CD4-positive, alpha-beta T cell treated with Interleukin-10 for 1 hour (primary cell): ENCODE results near the gene NR4A3.
A peak's percentile ranks its signal among the peaks of the same experiment; 100 is the strongest.

Experiments used
- DNase-seq: peaks from one replicate; pipeline ENCODE4 v3.0.0-alpha.2; 2020

NR4A3 gene

DNA sequence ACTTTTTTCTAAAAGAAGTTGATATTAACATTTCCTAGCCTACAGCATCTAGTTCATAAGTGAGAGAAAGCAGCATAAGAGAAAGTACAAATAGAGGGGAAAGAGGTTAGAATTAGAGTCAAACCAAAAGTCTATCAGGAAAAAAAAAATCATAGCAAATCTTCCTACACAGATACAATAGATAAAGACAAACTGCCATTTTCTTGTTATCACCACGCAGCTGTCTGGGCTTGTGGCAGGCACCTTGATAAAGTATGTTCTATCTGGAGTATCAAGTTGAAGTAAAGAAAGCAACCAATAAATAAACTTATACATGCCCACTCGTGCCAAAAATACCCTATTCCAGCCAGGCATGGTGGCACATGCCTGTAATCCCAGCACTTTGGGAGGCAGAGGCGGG is 5.3 kb upstream of the NR4A3 start:
- DNase-seq: no peak

DNA sequence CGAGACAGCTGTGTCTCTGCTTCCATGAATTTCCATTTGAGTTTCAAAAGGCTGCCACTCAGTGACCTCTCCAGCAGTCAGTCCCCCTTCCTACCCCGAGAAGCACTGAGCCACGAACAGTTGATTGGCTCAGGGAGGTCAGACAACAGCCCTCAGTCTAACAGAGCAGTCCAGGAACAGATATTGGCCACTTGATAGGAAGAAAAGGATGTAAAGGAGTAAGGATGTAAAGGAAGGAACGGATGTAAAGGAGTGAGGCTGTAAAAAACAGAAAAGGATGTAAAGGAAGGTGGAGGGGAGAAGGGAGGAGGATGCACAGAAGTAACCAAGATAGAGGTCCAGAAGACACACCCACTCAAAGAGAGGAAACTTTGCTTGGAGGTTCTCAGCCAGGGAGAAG is 3.2 kb upstream of the NR4A3 start:
- DNase-seq: no peak

DNA sequence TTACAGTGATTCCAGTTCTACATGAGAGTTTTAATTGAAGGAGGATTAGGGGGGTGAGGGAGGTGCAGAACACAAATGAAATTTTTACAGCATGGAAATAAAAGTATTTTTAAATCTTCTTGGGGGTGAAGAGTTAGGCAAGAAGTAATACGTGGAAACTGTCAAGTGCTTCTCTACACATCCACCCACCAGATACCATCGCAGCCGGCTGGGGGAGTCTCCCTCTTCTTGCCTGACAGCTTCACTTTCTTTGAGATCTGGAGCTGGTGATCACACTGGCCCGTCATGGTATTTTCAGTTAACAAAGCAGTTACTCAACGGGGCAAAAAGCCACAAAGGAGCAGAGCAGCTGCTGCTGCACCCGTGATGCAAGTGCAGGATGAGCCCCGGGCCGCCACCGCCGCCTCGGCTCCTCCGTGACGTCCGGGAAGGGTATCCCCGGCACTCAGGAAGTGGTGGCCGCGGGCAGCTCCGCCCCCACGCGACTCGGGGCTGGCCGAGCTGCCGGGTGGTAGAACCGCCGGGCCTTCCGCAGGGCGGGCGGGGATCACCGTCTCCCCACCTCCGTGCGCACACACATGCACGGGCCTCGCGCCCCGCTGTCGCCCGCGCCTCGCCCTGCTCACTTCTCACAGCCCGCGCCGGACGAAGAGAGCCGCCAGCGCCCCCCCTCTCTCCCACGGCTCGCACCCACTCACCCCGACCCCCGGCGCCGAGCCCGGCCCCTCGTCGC is 2.4 kb upstream of the NR4A3 start:
- peak; percentile 96 for DNase-seq

DNA sequence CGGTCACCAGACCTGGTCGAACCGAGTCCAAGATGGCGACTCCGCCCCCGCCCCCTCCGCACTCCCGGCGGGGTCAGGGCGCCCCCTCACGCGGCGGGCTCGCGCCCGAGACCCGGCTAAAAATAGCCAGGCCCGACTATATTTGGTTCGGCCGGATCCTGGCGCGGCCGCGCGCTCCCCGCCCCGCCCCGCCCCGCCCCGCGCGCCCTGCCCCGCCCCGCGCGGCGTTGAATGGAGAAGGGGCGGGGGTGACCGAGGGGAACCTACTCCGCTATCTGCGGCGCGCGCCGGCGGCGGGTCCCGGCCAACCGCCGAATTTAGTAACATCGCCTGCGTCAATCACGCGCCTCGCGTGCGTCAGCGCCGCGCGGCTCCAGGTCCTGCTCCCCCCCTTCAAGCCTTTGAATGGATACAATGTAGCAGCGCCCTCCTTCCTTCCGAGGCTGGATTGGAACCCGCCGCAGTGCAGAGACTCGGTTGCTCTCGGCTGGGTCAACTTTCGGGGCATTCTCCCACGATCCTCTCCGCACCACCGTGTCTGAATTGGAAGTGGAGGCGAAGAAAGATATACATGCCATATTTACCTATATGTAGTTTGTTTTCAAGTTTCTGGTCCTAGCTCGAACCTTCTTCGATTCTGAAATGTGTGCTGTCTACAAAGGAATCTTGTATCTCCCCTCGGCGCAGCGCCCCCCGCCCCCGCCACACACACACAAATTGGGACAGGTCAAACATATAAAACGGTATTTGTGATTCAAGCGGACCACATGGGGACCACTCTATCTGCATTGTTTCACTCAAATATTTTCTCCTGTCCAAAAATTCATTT is 1.6 kb upstream of the NR4A3 start:
- DNase-seq: peak; percentile 94

DNA sequence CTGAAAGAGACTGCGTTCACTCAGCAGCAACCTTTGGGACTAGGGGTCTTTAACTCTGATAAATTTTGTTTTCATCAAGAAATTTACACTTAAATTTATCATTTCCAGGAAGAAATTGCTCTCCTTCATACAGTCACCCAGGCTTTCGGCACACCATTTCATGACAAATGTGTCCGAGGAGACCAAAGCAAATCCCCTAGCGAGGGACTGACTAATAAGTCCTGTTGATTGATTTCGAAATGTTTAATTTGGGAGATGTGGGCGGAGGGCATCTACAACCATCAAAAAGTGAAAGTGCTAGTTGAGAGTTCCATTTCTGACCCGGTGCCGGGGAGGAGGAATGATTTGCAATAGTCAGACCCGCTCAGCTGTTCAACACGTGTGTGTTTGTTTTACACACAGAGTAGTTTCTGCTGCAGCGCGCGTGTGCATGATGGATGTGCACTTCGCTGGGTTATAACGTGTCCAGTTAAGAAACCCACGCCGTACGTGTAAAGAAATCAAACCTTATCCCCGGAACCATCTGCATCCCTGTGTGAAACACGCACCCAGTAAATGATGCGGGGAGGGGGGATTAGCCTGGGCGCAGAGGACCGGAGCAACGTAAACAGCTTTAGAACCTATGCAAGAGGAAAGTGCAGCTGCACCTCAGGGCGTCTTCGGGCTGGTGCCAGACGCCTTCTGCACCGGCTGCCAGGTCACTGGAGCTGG is 845 bp upstream of the NR4A3 start:
- peak; percentile 61 for DNase-seq

DNA sequence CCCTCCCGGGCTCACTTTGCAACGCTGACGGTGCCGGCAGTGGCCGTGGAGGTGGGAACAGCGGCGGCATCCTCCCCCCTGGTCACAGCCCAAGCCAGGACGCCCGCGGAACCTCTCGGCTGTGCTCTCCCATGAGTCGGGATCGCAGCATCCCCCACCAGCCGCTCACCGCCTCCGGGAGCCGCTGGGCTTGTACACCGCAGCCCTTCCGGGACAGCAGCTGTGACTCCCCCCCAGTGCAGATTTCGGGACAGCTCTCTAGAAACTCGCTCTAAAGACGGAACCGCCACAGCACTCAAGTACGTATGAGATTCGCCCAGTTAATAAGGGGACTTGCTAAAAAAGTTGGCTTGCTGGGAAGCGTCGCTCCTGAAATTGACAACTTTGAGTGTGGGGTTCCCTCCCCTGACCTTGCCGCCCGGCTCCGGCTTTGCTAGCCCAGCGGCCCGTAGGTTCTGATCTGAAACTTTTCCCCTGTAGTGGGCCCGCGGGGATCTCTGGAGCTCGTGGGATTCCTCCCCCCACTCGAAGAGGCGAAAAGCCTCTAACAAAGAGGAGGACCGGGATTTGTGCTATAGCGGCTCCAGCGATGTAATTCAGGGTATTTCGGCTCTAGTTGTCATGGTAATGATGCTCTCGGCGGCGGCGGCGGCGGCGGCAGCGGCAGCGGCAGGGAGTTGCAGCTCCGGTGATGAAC is 572 bp downstream of the NR4A3 start:
- DNase-seq: peak; percentile 66

DNA sequence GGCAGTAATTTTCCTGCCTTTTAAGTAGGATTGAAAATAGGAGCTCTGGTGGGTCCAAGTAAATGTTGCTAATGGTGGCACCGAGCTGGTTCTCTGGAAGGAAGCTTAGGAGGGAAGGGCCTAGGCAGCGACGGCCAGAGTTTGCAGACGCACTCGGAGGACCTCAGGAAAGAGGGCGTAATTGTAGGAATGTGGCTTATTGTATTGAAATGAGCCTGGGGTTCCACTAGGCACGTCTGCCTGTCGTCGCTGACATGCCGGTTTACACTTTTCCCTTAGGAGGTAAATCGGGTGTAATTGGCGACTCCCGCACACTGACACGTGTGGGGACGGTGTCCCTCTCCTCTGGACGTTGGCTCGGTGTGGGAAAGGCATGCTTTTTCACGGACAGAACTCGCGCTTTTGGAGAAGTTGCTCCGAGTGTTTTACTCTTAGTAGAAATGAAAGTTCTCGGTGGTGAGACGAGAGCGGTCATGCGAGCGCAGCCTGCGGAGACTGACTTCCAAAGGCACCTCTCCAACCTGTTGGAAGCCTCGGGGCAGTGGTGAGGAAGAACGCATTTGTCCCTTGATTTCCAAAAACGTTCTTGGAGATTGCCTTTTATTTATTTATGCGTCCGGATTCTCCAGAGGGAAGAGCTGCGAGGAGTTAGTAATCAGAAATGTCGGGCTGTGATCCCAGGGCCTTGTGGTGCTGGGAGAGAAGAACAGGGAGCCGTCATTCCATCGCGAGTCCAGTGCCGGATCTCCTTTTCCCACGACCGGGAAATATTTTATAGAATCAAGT is 1.3 kb downstream of the NR4A3 start:
- DNase-seq: no peak

DNA sequence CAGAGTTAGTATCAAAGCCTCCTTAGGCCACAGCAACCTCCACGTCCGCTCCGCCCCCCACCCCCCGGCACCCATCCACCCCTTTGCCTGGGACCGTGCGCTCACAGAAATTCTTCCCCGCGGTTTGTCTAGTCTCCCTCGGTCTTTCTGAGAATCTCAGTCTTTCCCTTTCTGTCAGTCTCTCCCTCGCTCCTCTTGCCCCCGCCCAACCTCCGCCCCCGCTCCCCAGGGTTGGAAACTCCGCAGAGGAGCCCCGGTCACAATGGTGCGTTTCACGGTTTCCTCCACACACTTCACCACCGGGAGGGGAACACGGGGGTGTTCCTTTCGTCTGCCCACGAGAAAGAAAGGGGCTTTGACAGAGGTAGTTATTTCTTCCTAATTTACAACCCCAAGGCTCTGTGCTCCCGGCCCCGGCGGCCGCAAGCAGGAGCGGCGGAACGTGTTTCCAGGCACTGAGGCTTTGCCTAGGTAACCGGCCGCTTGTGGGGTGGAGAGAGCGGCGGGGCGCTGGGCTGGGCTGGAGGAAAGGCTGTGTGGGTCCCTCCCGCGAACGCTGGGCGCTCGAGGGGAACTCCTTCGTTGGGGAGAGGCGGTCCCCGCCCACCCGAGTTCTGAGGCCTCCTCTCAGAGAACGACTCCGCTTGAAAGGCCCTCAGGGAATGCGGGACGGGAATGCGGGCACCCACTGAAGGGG is 2.1 kb downstream of the NR4A3 start:
- DNase-seq: peak; percentile 62

DNA sequence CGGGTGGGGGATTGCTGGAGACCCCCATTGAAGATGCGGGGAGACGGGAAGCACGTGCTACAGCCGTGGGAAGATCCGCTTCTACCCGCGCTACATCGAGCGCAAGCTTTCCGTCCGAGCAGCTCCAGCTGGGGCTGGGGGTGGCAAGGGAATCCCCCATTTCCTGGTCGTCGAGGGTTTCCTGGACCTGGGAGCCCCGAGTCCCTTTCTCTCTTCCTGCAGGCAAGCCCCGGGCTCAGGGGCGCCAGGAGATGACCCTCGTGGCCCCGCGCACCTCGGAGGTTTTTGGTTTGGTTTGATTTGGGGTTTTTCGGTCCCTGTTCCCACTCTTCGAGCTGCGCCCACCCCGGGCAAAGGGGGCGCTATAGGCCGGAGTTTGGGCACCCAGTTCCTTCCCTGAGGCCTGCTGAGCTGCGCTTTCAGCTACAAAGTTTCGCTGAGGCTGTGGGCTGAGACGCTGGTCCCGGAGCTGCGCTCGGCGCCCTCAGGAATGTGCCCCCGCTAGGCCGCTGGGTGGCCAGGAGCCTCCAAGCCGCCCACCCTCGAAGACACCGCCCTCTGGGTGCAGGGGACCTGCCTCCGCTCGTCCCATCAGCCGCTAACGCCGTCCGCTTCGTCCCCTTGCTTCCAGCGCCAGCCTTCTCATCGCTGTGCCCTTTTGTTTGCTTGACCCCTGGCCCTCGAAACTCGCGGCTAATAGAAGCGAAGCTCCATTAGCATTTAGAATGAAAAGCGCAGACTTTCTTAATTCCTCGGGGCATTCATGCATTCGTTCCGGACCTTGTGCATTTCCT is 2.9 kb downstream of the NR4A3 start:
- DNase-seq: peak; percentile 75

DNA sequence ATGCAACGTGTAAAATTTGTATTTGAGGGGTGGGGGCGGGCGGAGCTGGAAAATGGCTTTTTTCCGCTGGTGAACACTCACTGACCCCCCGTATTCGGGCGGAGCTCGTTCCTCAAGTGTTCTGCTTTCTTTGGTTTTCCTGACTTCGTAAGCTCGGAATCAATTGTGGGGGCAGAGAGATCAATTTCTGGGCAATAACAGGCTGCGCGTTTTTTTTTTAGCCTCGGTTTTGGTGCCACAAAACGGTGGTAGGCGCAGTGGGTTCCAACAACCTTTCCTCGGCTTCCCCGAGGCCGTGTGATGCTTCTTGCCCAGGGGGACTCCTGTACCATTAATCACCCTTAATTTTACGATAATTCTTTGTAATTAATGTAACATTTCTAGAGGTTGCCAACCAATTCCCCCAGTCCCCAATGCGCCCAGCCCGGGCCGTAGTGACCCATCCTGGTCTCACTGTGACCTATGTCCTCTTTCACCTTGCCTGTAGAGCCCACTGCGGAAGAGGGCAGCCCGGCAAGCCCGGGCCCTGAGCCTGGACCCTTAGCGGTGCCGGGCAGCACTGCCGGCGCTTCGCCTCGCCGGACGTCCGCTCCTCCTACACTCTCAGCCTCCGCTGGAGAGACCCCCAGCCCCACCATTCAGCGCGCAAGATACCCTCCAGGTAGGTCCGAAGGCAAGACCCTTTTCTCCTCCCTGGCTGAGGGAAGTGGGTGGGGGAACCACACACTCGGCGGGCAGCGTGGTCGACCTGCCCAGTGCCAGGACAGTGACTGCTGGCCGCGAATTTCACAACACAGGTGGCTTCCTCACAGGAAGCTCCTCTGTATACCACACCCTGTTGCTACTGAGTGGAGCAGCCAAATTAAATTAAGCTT is 3.7 kb downstream of the NR4A3 start:
- DNase-seq: no peak

DNA sequence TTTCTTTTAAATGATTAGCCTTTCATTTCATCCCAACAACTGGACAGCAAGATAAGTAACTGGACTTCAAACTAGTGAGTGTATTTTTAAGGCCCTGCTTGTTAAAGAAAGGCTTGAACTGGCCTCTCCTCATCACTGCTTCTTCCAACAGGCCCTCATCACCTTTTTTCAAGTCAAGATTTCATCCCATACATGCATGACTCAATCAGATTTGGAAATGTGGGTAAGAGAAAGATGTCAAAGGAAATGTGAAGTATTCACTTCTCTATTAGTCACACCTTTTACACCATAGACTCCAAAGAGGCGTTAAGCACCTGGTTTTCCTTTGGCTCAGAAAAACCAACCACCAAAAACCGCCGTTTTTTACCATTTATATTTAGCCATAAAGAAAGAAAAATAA is 4.9 kb downstream of the NR4A3 start:
- no peak for DNase-seq

DNA sequence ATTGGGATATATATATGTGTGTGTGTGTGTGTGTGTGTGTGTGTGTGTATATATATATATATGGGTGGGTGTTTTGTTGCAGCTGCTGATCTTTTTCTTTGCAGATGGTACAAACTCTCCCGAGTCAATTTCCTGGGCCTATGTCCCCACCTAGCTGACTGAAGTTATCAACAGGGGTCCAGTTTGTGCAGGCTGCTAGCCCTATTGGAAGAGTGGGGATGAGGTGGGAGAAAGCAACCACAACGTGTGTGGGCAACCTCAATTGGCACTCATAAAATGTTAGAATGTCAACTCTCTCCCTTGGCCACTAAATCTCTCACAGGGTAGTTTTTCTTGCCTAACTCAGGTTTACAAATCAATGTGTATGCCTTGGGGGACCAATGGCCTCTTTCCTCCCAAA is 5.6 kb downstream of the NR4A3 start:
- no peak for DNase-seq

DNA sequence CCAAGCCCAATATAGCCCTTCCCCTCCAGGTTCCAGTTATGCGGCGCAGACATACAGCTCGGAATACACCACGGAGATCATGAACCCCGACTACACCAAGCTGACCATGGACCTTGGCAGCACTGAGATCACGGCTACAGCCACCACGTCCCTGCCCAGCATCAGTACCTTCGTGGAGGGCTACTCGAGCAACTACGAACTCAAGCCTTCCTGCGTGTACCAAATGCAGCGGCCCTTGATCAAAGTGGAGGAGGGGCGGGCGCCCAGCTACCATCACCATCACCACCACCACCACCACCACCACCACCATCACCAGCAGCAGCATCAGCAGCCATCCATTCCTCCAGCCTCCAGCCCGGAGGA is 6.3 kb downstream of the NR4A3 start:
- no peak for DNase-seq

DNA sequence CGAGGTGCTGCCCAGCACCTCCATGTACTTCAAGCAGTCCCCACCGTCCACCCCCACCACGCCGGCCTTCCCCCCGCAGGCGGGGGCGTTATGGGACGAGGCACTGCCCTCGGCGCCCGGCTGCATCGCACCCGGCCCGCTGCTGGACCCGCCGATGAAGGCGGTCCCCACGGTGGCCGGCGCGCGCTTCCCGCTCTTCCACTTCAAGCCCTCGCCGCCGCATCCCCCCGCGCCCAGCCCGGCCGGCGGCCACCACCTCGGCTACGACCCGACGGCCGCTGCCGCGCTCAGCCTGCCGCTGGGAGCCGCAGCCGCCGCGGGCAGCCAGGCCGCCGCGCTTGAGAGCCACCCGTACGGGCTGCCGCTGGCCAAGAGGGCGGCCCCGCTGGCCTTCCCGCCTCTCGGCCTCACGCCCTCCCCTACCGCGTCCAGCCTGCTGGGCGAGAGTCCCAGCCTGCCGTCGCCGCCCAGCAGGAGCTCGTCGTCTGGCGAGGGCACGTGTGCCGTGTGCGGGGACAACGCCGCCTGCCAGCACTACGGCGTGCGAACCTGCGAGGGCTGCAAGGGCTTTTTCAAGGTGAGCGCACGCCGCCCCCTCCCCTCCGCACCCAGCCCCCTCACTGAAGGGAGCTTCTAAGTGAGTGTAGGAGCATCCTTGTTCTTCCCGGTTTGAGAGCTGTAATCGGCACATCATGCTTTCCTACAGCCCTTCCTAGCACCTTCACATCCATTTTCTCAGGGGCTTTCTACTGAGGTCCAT is 6.9 kb downstream of the NR4A3 start:
- DNase-seq: no peak

DNA sequence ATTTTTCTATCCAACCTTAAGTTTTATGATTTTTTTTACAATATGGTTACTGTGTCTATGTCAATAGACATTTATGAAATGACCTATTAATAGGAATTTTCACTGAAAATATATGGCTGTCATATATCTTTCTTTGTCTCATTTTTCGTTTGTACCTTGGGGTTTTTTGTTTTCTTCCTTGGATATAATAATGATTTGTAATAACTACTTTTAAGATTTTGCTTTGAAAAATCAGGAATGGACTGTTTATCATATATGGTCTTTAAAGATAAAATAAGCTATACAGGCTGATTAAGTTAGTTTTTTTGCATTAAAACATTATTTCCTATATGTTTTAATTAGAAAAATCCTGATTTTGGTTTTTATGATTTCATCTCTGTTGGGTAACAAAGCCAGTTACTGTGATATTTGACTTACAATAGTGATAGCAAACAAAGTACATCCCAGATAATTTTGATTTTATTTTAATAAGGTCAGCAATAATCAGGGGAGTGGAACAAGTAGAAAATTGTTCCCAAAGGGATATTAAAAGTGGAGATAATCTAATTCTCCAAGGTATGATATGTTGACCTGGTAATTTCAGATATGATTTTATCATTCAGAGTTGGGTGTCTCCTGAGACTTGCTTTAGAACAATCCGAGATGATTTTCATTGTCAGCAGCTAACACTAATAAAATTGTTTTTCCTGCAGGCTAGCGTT is 10.3 kb downstream of the NR4A3 start:
- no peak for DNase-seq

DNA sequence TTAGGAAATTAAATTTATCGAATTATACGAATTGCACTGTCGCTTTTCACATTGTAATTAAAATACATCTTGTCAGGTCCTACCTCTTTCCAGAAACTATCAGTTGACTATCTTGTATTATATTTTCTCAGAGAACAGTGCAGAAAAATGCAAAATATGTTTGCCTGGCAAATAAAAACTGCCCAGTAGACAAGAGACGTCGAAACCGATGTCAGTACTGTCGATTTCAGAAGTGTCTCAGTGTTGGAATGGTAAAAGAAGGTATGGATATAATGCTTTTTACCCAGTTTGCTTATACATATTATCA is 10.8 kb downstream of the NR4A3 start:
- DNase-seq: no peak

DNA sequence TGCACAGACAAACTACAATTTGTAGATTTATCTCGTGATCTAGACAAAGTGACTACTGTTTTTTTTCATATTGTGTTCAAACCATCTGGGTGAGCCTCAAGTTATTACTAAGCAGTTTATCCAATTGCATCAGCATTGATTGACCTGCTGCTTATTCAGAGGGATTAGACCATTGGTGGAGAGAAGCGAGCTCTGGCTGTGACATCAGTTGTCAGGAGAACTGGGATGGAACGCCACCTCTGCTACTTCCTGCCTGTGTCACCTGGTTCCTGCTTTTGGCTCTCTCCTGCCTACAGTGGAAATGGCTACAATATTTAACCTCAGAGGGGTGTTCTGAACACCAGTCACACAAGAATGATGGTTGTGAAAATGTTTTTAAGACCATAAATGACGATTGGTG is 12.1 kb downstream of the NR4A3 start:
- DNase-seq: no peak

DNA sequence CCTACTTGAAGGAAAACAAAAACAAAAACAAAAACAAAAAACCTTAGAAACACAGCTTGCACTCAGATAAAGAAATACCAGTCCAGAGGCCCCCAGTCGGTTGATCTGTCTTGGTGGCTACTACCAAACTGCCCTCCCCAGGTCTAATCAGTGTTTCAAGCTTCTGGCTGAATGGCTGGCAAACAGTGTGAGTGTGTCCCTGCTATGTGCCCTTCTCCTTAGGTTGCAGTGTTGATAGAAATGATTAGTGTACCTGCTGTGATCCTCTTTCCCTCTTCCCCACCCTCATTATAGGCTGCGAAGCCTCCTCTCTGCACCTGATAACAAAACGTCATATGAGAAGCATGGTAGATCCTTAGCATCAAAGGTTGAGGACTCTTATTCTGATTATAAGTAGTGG is 12.8 kb downstream of the NR4A3 start:
- DNase-seq: no peak

DNA sequence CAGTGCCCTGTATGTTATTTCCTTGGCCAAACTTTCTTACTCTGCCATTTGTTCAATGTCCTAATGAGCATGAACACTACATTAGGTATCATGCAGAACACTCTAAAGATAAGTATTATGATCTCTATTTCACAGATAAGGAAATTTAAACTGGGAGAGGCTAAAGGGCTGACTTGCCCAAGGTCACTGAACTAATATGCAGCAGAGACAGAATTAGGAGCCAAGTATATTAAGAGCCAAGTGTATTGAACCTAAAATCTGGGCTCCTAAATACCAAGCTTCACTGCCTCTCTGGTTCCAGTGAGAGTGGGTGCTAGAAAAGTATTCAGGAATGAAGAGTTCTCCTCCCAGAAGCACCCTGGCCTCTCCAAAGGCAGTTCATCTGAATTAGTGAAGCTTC is 13.5 kb downstream of the NR4A3 start:
- DNase-seq: no peak
